ENCODE results near the gene GNG13.
A peak's percentile ranks its signal among the peaks of the same experiment; 100 is the strongest.

Gene GNG13

GRCh38 chr16:818132-818531 is 17.6 kb upstream of the GNG13 start:
- no peak for TF ChIP-seq ZFX (IDR thresholded peaks at IDR 0.05; ENCODE audit: borderline replicate concordance)
- TF ChIP-seq CTCF (IDR thresholded peaks at IDR 0.05) = no peak
- H3K27ac ChIP-seq = no peak overlapping the region

GRCh38 chr16:817001-817906 is 16.7 kb upstream of the GNG13 start:
- peak; percentile 21 for TF ChIP-seq CTCF (IDR thresholded peaks at IDR 0.05)
- no peak for TF ChIP-seq ZFX (IDR thresholded peaks at IDR 0.05; ENCODE audit: borderline replicate concordance)

GRCh38 chr16:815861-816260 is 15.3 kb upstream of the GNG13 start:
- TF ChIP-seq ZFX (IDR thresholded peaks at IDR 0.05; ENCODE audit: borderline replicate concordance) (no peak), CTCF (IDR thresholded peaks at IDR 0.05) (no peak)
- H3K27ac ChIP-seq = no peak overlapping the region

More at GRCh38 chr16:817001-817906, 16.7 kb upstream of the GNG13 start:
- H3K27ac ChIP-seq = no peak overlapping the region

GRCh38 chr16:814974-815373 is 14.4 kb upstream of the GNG13 start:
- H3K27ac ChIP-seq = no peak overlapping the region
- TF ChIP-seq ZFX (IDR thresholded peaks at IDR 0.05; ENCODE audit: borderline replicate concordance) (no peak), CTCF (IDR thresholded peaks at IDR 0.05) (no peak)

- peak; percentile 39 for TF ChIP-seq CTCF (IDR thresholded peaks at IDR 0.05)
- TF ChIP-seq ZFX (IDR thresholded peaks at IDR 0.05; ENCODE audit: borderline replicate concordance) = no peak
- no peak overlapping the region for H3K27ac ChIP-seq
Observed at GRCh38 chr16:813916-814412, 13.4 kb upstream of the GNG13 start.

GRCh38 chr16:813204-813915 is 12.8 kb upstream of the GNG13 start:
- TF ChIP-seq ZFX (IDR thresholded peaks at IDR 0.05; ENCODE audit: borderline replicate concordance) (no peak), CTCF (IDR thresholded peaks at IDR 0.05) (peak; percentile 74)

GRCh38 chr16:808085-808386 is 7.5 kb upstream of the GNG13 start:
- TF ChIP-seq CTCF (IDR thresholded peaks at IDR 0.05) = no peak
- no peak for TF ChIP-seq ZFX (IDR thresholded peaks at IDR 0.05; ENCODE audit: borderline replicate concordance)
- H3K27ac ChIP-seq = peak overlapping the region; percentile 87; the same call in 1 of the 2 replicates

More at GRCh38 chr16:813204-813915, 12.8 kb upstream of the GNG13 start:
- H3K27ac ChIP-seq = no peak overlapping the region

Data from 22Rv1 (cell line).